A549 treated with CORT108297 at 1 μM for 4 hours (cell line): ENCODE measurements around the gene SBF2. TPM values are rescaled to one million over a fixed set of nuclear protein-coding genes. Genes with fewer than 3 reads are reported as not detected.

Experiments
- total RNA-seq: library from RNA; stranded (reverse); fragments of 200-300 nt; extraction: Qiagen RNA extraction; gene quantifications from 5 replicates; pipeline ENCODE4 v1.2.3, GENCODE V29; 2022

The SBF2 gene
- 11.8 to 17.4 TPM (median 12.4 TPM) in 5 replicates for total RNA-seq

GRCh38 chr11:10293423-10294289 is at the start of gene SBF2:
SBF2 (minus strand) TSS chr11:10294219; CDS start chr11:10294069, 150 bp downstream.

GRCh38 chr11:10304495-10305261 is 10.7 kb upstream of the SBF2 start, which contains the start of gene ADM:
ADM (plus strand) TSS chr11:10305073; CDS start chr11:10305701, 628 bp downstream.

Other genes starting within 250 kb of the SBF2 start
- gene ADM, start 10.9 kb upstream of the SBF2 start, total RNA-seq, result 77.3 to 130 TPM (median 90.4 TPM) in 5 replicates
- 7.0 to 10.2 TPM (median 7.7 TPM) in 5 replicates for gene AMPD3, start 161.0 kb upstream of the SBF2 start, total RNA-seq
- 15.6 to 24.4 TPM (median 22.6 TPM) in 5 replicates for gene RNF141, start 247.0 kb upstream of the SBF2 start, total RNA-seq